ENCODE results near the gene VDAC2. TPM values are rescaled to one million over a fixed set of nuclear protein-coding genes. Genes with fewer than 3 reads are reported as not detected.
A peak's percentile ranks its signal among the peaks of the same experiment; 100 is the strongest.

The VDAC2 gene
- total RNA-seq, 1 donor from 2014 or later = 126 TPM

DNA sequence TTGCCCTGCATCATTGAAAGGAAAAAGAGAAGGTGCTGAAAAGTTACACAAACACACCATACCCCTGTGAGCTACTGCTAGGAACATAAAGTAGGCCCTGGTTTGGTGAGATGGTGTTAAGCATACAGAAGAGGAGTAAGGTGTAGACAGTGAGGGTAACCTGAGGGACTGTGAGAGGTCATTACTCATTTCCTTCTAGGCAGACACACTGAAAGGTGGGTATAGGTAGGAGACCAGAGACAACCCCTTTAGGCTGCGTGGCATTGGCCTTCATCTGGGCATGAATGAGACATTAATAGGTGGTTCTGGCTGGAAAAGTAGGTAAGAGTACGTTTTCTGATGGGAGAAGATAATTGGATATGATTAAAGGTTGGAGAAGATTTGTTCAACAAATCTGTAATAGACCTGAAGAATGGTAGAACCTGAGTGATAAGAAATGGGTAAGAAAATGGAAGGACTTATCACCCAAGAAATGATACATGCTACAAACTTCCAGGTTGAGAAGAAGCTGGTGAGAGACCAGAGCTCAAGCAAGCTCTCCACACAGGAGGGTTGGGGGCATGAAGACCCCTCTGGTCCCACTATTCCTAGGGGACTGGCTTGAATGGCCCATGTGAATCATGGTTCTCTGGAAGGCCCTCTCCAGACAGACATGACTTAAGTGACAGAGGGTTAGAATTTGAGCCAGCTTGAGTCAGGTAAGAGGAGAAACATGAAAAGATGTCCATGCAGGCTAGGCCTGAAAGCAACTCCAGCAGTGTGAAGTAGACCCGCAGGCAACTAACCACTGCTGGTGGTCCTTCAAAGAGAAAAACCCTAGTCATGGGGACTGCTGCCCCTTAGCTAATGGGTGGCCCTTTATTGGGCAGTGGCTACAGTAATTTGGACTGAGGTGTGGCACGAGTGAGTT, 21.3 kb downstream of the VDAC2 start:
- DNase-seq = no peak

DNA sequence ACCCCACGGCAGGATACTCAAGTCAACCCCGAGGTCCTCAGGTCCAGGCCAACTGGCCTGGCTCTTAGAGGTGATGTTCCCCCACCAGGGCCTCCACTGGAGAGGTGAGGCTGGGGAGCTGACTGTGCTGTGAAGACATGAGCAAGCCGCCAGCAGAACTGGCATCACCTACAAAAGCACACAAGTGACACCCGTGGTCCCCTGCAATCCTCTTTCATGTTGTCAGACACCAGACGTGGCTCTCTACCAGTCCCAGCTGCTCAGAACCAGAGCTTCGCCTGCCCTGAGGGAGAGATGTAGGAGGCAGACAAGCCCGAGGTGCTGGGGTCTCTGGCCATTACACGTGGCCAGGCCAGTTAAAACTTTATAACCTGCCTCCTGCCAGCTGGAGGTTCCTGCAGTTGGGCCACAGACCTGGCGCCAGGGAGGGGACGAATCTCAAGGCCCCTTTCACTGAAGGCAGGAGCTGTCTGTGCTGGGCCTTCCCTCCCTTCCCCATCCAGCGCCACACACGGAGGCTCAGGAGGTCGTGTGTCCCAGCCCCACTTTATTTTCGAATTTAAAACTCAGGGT, 22.9 kb downstream of the VDAC2 start:
- no peak for DNase-seq

DNA sequence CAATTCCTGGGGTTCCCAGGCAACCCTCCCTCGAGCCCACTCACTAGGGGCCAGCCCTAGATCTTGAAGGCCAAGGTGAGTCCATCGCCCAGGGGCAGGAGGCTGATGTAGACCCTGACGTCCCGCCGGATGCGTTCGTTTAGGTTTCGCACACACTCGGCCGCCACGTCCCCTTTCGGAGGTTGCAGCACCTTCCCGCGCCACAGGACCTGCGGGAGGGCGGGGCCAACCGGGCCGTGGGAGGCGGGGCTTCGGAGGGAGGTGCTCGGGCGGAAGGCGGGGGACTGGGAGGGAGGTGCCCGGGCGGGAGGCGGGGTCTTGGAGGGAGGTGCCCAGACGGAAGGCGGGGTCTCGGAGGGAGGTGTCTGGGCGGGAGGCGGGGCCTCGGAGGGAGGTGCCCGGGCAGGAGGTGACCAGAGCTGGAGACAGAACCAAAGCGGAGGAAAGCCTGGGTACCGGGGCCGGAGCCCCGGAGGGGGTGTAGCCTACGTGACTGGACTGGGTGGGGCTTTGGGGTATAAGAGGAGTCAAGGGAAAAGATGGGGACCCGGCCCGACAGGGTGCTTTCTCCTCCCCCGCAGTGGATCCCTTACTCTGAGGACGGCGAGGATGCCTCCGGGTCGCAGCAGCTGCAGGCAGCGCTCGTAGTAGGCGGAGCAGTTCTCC, 23.6 kb downstream of the VDAC2 start:
- DNase-seq = peak; percentile 72

DNA sequence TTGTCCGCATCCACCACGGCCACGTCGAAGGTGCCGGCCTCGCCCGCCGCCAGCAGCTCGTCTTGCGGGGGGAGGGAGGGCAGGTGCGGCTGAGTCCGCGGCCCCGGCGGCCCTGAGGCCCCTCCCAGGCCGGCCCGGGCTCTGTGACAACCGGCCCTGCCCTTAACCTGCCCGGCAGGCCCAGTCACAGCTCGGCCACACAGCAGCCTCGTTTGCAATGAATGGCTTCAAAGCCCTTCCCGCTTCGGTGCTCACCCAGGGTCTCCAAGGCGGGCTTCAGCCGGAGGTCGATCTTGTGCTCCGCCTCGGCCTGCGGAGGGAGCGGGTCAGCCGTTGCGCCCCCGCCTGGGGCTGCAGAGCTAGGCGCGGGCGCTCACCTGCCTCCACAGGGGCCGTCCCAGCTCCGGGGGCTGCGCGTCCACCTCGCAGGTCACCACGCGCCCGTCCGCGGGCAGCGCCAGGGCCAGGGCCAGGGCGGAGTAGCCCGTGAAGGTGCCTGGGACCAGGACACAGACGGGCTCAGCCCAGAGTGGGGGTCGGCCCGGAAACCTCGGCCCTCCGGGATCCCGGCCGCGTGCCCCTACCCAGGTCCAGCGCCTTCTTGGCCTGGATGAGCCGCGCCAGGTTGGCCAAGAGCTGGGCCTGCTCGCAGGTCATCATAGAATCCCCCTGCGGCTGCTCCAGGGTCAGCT, 24.2 kb downstream of the VDAC2 start:
- no peak for DNase-seq

DNA sequence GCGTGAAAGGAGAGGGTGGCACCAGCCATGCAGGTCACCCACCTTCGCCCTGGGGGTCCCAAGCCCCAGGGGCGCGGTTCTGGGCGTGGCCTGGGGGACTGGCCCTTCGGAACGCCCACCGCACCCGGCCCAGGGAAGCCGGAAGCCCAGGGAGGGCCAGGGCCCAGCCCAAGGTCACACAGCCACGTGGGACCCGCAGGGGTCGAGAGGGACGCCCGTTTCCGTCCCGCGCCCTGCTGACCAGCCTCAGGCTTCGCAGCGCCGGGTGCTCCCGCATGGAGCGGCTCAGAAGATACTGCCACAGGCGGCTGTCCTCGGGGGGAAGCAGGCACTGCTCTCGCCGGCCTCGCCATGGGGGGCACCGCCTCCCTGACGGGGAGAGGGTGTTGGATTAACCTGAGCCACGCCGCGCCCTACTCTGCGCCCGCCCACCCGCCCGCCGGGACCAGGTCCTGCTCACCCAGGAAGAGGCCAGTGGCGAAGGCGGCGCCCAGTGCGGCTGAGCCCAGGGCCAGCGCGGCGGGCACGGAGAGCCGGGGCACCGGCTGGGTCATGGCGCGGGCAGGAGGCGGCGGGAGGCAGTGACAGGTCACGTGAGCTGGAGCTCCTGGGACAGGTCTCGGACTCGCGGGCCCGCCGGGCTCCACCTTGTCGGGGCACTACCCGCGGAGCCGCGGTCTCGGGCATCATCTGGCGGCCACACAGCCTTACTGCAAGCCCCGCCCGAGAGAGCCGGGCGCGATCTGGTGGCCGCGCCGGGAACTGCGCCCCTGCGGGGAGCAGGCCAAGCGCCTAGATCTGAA, 25.0 kb downstream of the VDAC2 start, which contains the start of gene COMTD1:
Gene COMTD1 (minus strand): TSS at position 583 of the 803 bp plus-strand sequence. CDS start 29 bp downstream, at position 554.
- DNase-seq = peak; percentile 87

DNA sequence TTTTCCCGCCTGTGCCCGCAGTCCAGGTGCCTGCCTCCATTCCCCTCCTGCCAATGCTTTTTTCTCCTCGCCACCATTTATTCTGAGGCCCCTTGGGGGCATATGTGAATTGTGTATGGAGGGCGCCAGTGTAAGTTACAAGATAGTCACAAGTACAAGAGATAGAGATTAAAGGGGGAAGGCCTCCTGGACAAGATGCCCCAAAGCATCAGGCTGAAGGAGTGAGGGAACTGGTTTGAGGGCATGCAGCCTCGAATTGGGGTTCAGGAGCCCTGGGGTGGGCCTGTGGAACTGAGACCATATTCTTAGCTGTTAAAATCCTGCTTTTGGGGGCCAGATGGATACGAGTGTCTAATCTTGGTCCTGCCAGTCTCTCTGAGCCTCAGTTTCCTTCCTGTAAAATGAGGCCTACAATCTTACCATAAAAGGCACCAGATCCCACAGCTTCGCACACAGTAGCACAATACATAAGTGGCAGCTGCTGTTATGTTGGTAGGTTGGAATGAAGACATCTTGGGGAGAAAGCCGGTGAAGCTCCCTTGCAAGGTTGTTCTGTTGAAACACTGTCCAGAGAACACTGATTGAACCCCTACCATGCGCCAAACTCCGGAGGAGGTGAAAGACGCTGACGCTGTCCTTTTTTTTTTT, 25.7 kb downstream of the VDAC2 start:
- no peak for DNase-seq

DNA sequence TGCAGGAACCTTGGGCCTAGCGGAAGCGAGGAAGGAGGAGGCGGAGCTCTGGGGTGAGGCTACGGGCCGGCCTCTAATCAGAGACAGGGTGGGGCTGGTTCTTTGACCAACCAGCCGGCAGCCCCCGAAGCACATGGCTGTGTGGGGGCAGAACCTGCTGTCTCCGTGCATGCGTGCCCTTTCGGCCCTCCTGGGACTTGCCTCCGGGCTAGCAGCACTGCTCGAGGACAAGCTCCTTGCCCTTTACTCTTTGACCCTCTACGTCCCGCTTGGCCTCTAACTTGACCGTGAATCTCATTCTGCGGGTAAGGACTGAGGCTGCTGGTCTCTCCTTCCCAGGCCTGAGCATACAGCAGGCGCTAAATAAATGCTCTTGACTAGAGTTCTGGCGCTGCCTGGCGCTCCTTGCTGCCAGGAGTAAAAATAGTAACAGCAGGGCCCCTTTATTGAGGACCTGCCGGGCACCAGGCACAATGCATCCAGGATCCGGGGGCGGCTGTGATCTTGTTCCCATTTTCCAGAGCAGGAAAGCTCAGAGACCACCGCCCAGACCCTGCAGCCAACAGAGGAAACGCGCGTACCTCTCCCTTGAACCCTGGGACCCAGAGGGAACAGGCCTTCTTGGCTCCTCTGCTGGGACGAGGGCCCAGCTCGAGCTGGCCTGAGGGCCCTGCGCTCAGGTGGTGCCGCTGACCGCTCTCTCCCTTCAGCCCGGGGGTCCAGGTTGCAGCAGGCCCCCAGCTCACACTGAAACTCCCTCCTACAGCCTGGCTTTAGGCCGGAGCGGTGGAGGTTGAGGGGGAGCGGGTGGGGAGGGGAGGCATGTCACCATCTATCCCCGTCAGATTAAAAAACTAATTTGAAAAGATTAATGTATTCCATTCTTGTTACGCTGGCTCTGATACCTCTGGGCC, 27.8 kb downstream of the VDAC2 start:
- no peak for DNase-seq

DNA sequence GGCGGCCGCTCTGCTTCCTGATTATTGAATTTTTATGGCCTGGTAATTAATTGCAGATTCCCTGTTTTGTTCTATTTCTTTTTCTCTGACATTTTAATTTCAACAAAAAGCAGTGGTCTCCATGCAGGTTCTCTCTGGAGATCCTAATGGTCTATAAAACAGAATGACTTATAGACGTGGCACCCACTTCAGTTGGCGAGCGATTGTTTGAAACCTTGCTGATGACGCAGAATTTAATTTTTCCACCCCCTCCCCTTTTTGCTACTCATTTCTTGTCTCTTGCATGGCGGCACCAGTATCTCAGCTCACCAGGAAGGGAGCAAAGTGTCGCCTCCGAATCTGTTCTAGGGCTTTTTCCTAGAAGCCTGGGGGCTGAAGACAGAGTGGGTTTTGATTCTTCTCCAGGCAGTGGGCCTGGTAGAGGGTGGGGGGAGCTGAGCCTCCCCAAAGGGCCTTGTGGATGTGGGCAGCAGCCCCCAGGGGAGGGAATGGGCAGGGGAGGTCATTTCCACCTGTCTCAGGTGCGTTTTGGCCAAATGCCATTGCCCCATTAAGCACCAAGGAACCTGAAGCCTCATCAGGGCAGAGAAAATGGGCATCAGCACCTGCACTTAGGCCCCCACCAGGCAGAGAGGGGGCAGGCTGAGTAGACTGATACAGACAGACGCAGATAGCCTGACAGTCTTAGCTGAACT, 28.6 kb downstream of the VDAC2 start:
- no peak for DNase-seq

DNA sequence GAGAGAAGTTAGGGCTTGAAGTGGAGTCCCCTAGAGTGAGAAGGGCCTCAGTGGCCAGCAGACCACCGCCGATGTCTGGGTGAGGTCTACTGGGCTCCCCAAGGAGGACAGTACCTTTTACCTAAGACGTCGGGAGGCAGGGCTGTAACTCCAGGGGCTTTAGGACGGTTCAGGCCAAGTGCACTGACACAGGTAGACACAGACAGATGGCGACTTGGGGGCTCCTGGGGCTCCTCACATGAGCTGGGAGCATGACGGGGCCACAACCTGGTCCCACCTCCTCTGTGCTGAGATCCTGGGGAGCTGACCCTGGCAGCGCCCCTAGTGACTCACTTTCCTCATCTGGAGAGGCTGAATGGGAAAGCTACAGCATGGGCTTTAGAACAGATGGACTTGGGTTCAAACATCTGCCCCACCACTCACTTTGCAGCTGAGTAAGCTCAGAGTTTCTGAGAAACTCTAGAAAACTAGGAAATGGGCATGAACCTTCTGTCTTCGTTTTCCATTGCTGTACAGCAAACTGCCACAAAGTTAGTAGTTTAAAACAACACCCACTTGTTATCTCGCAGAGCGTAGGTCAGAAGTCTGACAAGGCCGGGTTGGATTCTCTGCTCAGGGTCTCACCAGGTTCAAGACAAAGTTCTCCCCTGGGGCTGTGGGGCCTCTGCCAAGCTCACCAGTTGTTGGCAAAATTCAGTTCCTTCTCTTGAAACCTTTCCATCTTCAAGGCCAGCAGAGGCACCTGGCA, 29.9 kb downstream of the VDAC2 start:
- no peak for DNase-seq

DNA sequence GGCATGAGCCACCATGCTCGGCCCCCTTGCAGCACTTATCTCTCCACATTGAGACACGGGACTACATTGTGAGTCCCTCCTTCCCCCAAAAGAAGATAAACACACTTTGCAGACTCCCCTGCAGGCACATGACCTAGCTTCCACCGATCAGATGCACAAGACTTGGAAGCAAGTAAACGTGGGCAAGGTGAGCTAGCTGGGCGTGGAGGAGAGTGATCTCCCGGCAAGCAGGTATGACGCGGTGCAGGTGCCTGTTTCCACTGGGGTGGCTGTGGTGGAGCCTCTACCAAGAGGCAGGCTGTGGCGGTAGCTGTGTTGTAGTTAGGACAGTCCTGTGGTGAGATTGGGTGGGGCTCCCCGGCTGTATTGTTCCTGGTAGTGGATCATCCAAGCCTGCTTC, 32.8 kb downstream of the VDAC2 start:
- DNase-seq = no peak

DNA sequence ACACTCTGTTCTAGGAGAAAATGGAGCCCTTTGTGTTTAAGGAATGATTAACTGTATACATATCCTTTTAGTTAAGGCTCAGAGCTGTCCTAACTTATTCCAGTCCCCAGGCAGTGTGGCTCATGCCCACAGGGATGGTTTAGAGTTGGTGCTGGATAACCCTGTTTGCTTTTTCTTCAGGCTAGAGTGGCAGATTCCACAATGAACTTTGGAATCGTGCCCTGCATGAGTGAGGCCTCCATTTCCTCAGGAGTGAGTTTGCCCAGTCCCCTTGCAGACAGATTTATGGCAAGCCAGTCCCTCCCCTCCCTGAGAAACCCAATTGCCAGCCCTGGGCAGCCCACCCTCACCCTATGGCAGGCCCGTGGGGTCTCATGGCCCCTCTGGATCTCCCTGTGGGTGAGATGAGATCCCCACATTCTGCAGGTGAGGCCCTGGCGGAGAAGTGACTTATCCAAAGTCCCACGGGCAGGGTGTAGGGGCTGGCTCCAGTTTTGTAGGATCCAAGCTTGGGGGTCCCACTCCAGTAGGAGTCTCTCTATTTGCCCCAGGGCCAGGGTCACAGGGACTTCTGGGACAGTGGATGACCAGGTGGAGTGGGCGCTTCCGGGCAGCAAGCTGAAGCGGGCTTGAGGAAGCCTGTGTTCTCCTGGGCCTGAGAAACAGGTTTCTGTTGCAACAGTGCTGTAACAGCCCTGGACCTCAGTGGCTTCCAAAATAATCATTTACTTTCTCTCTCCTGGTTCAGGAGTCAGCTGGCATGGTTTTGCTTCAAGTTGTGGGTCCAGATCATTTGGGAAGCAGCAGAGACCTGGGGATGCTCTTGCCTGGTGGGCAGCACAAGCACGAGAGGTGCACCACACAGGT, 34.1 kb downstream of the VDAC2 start:
- no peak for DNase-seq

DNA sequence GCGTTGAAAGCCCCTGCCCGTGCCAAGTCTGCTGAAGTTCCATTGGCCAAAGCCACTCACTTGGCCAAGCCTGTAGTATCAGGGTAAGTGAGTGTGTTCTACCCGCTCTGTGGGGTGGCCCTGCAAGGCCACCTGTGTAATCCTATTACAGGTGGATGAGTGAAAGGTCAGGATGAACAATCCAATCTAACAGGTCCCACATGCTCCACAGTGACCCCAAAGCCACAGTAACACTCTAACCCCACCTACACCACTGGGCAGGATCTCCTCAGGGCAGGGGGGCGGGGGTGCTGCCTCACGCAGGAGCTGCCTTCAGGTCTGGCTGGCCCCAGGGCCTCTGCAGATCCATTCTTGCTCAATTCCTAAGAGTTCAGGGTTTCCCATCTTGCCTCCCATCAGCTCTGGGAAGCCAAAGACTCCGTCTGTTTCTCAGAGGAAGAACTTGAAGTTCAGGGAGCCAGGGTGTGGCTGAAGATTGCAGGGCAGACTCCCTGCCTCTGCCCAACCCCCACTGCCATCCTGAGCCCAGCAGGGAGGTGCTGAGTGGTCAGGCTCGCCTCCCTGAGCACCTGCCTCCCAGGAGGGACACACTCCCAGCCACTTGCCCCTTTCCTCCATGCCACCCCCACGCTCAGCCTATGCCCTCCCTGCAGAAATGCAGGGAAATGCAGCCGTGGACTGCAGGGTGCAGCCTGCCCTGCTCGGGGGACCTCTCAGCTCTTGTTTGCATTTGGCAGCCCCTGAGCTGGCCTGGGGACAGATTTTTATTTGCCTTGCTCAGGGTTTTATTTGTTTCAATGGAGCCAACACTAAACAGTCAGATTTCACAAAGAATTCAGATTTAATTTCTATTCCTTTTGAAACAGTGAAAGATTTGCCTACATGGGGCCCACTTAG, 35.0 kb downstream of the VDAC2 start:
- DNase-seq = no peak

DNA sequence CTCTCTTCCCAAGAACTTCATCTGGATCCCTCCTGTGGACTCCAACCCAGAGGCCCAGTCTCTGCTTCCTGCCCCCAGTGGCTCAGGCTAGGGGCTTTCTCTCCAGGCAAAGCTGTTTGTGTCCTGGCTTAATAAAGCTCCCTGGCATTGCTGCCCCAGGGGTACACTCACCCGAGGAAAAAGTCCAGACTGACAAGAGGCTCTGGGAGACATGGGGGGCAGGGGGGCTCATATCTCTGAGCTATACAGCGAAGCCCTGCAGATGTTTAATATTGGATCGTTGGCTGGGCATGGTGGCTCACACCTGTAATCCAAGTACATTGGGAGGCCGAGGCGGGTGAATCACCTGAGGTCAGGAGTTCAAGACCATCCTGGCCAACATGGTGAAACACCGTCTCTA, 35.9 kb downstream of the VDAC2 start:
- no peak for DNase-seq

DNA sequence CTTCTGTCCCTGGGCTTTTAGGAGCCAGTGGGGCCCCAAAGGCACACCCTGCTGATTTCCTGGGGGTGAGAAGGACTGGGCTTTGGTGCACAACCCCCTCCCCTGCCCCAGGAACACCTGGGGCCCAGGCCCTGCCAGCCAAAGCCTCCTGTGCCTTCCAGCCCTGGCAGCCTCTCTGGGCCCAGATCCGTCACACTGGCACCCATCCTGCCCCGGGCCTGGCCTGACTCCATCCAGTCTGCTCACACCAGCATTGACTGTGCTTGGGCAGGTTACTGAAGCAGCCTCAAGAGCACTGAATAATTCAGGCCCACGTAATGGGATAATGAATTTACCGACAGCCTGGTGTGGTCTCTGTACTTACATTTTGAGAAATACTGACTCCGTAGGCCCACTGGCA, 37.2 kb downstream of the VDAC2 start:
- no peak for DNase-seq

DNA sequence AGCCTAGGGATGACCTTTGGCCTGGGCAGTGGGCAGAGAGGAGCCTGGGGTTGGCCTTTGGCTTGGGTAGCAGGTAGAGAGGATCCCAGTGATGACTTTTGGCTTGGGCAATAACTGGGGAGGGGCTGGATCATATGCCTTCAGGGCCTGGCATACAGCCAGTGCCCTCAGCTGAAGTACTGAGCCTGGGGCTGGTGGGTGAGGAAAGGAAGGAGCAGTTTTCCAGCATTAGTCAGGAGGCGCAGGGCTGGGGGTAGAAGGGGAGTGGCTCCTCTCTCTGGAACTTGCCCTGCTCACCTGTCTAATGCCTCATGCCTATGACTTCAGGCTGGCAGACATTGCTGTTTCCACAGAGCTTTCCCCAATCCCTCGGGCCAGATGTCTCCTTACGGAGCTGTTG, 40.3 kb downstream of the VDAC2 start:
- DNase-seq = no peak

All from occipital lobe (tissue), 2 donors.